HuH-7 (cell line): ENCODE measurements around the gene LINC01488.

Source experiments
- DNase-seq: peaks from one replicate; pipeline ENCODE4 v3.0.0; 2011; ENCODE audit warnings: low spot score

LINC01488 gene

DNA sequence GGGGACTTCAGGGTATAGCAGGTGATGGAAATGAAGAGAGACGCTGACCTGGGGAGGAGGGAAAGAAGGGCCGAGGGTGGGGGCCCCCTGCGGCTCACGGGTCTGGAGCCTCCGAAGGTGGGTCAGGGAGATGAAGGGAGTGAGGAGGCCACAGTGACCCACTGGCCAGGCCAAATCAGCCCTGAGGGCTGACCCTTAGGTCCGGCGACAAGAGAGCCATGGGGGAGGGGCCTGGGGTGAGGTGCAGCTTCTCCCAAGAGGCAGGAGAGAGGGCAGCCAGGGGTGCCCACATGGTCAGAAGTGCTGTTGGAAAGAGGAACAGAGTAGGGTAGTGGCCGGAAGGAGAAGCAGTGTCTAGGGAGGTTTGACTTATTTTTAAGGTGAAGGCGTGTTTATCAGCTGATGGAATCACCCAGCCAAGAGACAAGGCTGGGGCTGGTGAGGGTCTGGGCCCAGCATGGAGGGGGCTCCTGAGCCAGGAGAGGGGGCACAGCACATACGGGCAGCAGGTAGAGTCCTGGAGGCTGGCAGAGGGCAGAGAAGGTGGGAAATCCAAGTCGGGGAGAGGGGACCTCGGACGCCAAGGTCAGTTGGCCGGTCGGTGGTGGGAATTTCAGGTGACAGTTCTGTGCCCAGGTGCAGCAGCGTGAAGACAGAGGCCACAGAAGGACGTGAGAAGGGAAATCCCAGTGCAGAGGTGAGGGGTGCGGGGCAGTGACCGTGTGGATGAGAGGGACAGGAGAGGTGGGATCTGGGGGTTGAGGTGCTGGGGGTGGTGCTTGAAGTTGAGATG lies 49.0 kb downstream of the LINC01488 start:
- no peak for DNase-seq

GRCh38 chr11:69531071-69531716 lies 49.7 kb downstream of the LINC01488 start:
- DNase-seq = no peak

GRCh38 chr11:69531717-69532088 lies 50.2 kb downstream of the LINC01488 start:
- DNase-seq = no peak

GRCh38 chr11:69533296-69534165 lies 52.1 kb downstream of the LINC01488 start:
- DNase-seq = no peak

DNA sequence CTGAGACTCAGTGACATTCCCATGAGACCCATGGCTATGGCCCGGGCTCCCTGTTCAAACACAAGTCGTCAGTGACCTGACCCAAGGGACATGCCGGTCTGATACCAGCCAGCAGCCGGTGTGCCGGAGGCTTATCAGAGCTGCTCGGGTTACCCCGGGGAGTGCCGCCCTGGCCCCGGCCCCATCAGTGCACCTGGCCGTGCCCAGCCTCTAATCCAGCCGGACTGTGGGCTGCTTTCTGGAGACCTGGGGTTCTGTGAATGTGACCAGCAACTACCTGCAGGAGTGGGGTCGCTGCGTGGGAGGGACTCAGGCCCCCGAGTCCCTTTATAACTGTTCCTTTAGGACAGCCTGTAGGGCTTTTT lies 52.7 kb downstream of the LINC01488 start:
- DNase-seq = no peak

GRCh38 chr11:69535908-69536307 lies 54.4 kb downstream of the LINC01488 start:
- no peak for DNase-seq

DNA sequence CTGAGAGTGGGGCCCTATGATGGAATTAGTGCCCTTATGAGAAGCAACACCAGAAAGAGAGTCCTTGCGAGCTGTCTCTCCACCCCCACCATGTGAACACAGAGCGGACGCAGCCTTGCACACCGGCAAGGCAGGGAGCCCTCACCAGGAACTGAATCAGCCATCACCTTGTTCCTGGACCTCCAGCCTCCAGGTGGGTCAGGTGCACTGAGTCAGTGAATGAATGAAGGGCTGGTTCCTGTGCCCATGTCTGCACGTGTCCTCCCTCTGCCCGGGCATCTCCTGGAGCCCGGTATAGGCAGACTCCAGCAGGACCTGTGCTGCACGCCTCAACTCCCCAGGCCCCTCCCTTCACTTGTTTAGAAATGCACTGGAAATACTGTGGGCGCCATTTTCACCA lies 54.9 kb downstream of the LINC01488 start:
- no peak for DNase-seq

- no peak for DNase-seq
Measured at GRCh38 chr11:69537126-69537525, 55.7 kb downstream of the LINC01488 start.

GRCh38 chr11:69537855-69538640 lies 56.6 kb downstream of the LINC01488 start:
- DNase-seq = no peak

DNA sequence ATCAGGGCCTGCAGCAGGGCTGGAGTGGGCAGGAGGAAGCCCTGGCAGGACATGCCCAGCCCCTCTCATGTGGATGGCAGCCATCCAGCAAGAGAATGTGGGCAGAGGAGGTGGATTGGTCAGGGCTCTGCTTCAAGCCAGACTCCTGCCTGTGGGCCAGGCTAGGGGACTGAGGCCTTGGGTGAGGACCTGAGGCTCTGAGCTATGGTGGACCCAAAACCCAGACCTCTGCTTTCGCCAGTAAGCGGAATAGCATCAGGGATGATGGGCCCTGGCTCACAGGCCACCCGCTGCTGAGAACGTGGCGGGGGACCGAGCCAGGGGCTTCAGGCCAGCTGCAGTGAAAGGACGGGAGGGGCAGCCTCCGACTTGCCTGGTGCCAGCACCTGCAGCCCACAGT lies 57.4 kb downstream of the LINC01488 start:
- DNase-seq = no peak

DNA sequence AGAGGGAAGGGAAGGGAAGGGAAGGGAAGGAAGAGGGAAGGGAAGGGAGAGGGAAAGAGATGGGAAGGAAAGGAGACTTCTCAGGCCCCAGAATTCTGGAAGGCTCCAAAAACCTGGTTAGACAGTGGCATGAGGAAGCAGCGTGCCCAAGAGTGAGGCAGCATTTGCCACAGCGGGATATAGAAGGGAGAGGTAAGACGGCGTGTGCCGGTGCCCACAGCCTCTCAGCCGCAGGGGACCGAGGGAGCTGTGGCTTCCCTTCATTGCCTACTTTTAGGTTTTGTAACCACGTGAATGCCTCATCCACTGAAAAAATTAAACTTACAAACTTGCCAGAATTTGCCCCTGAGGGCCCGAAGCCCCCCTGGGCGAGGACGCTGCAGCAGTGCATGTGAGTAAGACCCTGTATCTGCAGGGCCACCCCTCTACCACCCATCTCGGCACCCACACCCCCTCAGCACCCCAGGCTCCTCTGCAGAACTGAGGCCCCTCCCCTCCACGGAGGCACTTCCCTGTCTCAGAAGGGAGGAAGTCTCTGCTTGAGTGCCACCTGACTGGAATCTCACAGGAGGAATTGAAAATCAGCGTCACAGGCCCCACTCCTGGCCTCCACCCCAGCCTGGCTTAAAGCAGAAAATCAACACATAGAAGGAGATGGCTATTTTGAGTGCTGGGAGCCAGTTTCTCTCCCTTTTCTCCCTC lies 58.1 kb downstream of the LINC01488 start:
- DNase-seq = no peak

GRCh38 chr11:69540118-69541000 lies 58.9 kb downstream of the LINC01488 start:
- no peak for DNase-seq

GRCh38 chr11:69541001-69541285 lies 59.5 kb downstream of the LINC01488 start:
- DNase-seq = no peak

GRCh38 chr11:69541501-69542313 lies 60.2 kb downstream of the LINC01488 start:
- no peak for DNase-seq

GRCh38 chr11:69542314-69543168 lies 61.1 kb downstream of the LINC01488 start:
- no peak for DNase-seq
